Measurements from ENCODE around the gene EPAS1. TPM values are rescaled to one million over a fixed set of nuclear protein-coding genes. Genes with fewer than 3 reads are reported as not detected.

EPAS1 gene
- polyA plus RNA-seq, 3 donors: 46.9 to 61.4 (median 57.9) TPM

DNA sequence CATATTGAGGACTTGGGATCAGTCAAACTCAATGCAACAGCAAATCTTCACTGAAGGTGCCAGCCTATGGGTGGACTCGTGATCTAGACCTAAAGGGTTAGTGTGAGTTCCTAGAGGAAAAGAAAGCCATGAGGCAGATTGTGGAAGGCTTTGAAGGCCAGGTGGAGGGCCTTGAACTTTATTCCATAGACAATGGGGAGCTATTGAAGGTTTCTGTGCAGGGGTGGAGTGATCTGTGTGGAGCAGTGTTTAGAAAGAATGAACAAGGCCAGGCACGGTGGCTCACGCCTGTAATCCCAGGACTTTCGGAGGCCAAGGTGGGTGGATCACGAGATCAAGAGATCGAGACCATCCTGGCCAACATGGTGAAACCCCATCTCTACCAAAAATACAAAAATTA is 61.5 kb downstream of the EPAS1 start:
- DNase-seq (ENCODE audit: low read depth in 3 of 3, low spot score in 2 of 3): no peak

DNA sequence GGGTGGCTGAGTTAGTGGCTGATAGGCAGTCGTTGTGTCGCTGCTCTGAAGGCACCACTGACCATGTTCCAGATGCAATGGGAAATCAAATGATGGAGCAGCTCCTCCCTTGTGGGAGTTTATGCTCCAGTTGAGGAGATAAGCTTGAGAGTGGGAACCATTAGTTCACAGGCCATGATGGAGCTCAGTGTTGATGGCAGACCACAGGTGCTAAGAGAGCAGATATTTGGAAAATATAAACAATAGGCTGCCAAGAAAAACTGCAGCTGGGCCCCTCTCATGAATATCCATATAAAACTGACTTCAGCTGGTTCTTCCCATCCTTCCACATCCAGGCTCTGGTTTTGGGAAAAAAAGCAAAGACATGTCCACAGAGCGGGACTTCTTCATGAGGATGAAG is 63.1 kb downstream of the EPAS1 start:
- no peak for DNase-seq (ENCODE audit: low read depth in 3 of 3, low spot score in 2 of 3)

- DNase-seq (ENCODE audit: low read depth in 3 of 3, low spot score in 2 of 3): no peak
Measured at GRCh38 chr2:46361920-46362666, 64.9 kb downstream of the EPAS1 start.

GRCh38 chr2:46362667-46363012 is 65.4 kb downstream of the EPAS1 start:
- DNase-seq (ENCODE audit: low read depth in 3 of 3, low spot score in 2 of 3): no peak

GRCh38 chr2:46363535-46364170 is 66.4 kb downstream of the EPAS1 start:
- no peak for DNase-seq (ENCODE audit: low read depth in 3 of 3, low spot score in 2 of 3)

DNA sequence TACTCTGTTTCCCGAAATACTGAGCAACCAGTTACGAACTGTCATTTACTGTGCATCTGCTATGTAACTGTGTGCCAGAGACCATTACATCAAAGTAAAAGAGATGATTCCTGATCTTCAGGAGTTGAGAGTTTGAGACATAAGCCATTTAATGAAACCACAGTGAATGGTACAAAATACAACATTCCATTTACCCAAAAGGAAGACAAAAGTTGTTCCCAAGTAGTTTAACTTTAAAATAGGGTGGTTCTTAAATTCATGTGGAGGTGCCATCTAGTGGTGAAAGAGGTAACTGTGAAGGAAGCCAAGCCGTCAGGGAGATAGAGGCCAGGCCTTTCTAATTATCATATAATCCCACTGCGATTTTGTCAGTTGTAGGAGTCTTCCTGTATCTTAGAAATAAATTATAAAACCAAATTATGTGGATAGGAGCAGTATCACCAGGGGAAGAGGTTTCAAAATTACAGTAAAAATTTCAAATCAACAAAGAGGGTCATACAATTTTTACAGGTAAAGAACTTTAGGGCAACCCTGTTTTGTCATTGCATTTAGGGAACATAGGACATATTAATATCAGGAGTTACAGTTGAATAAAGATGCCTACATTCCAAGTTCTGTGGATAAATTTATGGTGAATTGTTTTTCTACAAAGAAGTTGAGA is 67.7 kb downstream of the EPAS1 start:
- no peak for DNase-seq (ENCODE audit: low read depth in 3 of 3, low spot score in 2 of 3)

DNA sequence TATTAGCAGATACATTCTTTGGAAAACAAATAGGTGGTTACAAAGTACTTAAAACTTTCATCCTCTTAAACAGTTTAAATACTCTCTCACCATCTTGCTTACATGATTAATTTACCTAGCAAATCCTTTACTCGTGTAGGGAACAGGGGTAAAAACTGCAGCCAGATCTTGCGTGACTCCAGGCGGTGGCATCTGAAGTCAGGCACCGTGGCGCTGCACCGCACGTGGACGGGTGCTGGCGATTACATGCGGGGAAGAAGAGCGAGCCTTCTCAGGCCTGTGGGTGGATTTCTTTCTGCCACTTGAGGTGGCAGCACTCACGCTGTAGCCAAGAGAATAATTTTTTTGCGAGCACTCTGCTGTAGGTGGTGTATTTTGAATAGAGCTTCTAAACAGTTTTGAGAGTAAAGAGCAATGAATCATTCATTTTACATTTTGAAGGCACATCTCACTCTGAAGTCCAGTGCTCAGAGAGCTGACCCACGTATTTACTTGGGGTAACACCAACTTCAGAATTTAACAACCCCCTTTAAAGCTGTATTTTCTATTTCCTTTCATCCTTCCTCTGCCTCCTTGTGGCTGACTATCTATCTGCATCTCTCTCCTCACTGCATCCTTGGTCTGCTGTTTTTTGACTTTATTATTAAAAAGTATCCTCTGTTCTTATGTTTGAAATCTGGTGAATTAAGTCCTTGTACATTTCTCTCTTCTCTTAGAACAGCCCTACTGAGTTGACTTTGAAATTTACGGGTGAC is 68.9 kb downstream of the EPAS1 start:
- DNase-seq (ENCODE audit: low read depth in 3 of 3, low spot score in 2 of 3): no peak

DNA sequence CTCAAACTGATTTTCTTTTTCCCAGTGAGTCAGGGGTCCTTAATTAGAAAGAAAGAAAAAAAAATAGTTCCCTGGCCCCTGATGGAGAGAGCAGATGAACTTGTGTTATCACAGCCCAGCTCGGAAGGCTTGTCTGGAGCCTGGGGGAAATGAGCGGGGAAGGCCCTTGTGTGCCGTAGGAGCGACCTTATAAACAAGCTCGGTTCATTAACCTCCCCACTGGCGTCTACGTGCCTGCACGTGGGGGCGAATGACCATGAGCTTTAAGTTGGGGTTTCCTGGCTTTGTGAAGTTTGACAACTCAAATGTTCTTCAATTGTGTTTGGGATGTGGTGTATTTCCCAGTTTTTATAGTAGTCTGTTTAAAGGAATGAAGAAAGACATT is 69.5 kb downstream of the EPAS1 start:
- DNase-seq (ENCODE audit: low read depth in 3 of 3, low spot score in 2 of 3): no peak

GRCh38 chr2:46367286-46367685 is 70.1 kb downstream of the EPAS1 start:
- no peak for DNase-seq (ENCODE audit: low read depth in 3 of 3, low spot score in 2 of 3)

GRCh38 chr2:46368401-46368800 is 71.2 kb downstream of the EPAS1 start:
- no peak for DNase-seq (ENCODE audit: low read depth in 3 of 3, low spot score in 2 of 3)

DNA sequence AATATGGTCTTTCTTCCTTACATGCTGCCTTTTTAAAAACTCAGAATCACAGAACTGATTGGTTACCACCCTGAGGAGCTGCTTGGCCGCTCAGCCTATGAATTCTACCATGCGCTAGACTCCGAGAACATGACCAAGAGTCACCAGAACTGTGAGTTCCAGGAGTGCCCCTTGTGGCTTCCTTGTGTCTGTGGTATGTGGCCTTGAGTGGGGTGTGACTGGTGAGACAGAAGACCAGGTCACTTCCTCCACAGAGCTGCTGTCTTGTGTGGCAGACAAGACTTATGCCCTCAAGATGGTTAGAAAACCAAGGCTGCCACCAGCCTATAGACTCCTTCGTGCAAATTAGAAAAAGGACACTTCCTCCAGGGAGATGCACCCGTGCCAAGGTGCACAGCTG is 72.6 kb downstream of the EPAS1 start:
- DNase-seq (ENCODE audit: low read depth in 3 of 3, low spot score in 2 of 3): no peak

DNA sequence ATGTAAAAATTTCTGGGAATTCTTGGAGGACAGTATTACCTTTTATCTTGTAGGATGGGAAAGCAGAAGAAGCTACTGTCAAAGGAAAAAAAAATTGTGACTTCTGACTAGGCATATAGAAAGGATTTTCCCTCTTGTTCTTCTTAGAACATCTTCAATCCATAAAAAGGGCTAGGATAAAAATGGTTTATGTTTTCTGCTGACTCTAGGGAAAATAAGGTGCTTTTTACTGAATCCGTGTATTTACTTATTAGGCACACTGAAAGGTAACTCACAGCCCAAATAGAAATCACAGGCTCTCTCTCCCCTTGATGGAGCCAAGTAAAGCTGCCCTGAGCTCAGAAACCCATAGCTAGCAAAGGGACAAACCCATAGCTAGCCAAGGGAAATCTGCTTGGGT is 74.6 kb downstream of the EPAS1 start:
- no peak for DNase-seq (ENCODE audit: low read depth in 3 of 3, low spot score in 2 of 3)

DNA sequence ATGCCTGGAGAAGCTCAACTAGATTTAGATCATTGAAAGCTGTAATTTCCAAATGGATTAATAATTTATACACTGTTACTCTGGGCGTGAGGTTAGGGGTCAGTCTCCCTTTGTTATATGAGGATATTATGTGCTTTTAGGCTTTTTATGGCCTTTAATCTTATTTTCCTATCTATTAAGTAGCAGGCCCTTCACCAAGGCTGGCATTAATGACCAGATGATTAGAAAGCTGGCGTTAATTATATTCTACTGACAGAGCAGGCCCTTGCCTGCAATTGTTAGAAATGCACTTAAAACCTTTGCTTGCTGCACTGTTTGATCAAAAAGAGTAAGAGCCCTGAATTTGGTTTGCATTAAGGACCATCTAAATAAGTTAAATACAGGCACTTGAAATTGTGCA is 75.3 kb downstream of the EPAS1 start:
- no peak for DNase-seq (ENCODE audit: low read depth in 3 of 3, low spot score in 2 of 3)

DNA sequence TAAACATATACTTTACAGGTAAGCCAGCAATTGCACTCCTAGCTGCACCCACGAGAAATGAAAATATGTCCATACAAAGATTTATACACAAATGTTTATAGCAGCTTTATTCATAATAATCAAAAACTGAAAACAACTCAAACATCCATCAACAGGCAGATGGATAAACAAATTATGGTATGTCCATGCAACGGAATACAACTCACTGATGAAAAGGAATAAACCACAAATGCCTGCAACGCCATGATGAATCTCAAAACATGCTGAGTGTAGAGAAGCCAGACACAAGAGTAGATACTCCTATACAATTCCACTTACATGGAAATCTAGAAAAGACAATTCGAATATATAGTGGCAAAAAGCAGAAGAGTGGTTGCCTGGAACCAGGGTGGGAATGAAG is 76.0 kb downstream of the EPAS1 start:
- DNase-seq (ENCODE audit: low read depth in 3 of 3, low spot score in 2 of 3): no peak

DNA sequence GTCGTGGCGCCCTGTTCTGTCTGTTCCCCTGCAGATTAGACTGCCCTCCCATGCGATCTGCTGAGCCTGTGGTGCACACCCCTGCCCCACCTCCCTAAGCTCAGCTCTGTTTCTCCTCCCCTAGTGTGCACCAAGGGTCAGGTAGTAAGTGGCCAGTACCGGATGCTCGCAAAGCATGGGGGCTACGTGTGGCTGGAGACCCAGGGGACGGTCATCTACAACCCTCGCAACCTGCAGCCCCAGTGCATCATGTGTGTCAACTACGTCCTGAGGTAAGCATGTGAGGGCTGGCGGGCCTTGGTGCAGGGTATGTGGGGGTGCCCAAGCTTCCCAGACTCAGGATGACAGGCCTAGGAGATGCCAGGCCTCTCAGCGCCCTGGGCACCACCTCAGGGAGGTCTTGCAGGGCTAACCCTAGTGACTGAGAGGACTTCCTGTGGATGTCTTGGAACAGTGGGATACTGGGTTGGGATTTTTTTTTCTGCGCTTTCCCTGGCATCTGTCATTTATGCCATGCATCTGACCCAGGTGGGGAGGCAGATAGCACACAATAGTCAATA is 78.4 kb downstream of the EPAS1 start:
- DNase-seq (ENCODE audit: low read depth in 3 of 3, low spot score in 2 of 3): no peak

GRCh38 chr2:46376586-46376985 is 79.4 kb downstream of the EPAS1 start:
- no peak for DNase-seq (ENCODE audit: low read depth in 3 of 3, low spot score in 2 of 3)

DNA sequence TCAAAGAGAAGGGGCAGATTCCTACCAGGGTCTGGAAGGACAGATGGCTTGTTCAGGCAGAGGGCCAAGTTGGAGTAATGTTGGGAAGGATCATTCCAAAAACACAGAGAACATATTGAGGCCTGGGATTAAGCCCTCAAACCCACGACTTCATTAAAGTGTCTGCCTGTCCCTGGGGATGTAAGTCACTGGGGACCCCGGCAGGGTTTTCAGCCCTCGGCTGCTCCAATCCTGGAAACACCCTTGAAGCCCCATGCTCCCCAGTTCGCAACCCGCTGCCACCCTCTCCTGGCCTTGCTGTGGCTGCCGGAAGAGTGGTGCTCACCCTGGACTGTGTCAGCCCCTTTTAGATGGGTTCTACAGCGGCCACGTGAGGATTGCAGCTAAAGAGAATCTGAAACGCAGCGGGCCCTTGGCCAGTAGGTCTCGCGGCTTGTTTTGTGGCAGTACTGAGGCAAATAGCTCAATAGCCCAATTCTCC is 79.9 kb downstream of the EPAS1 start:
- no peak for DNase-seq (ENCODE audit: low read depth in 3 of 3, low spot score in 2 of 3)

GRCh38 chr2:46377666-46378560 is 80.7 kb downstream of the EPAS1 start:
- DNase-seq (ENCODE audit: low read depth in 3 of 3, low spot score in 2 of 3): no peak

GRCh38 chr2:46378616-46379015 is 81.4 kb downstream of the EPAS1 start:
- no peak for DNase-seq (ENCODE audit: low read depth in 3 of 3, low spot score in 2 of 3)

All from right renal cortex interstitium (tissue), 3 donors.